Measurements from ENCODE around the gene CXCL11.
"Not testable (repeated sequence)": the region's sequence is repeated elsewhere in the genome, so short reads cannot be mapped to it uniquely, and the experiment has no call there.

The CXCL11 gene

GRCh38 chr4:75998525-75999147 lies 37.2 kb downstream of the CXCL11 start:
- DNase-seq = not testable (repeated sequence)

GRCh38 chr4:75997946-75998345 lies 37.9 kb downstream of the CXCL11 start:
- no peak for DNase-seq

GRCh38 chr4:75997081-75997480 lies 38.8 kb downstream of the CXCL11 start:
- DNase-seq = no peak

GRCh38 chr4:75995727-75996126 lies 40.1 kb downstream of the CXCL11 start:
- peak; percentile 39 for DNase-seq

- no peak for DNase-seq
Observed at GRCh38 chr4:75992462-75992861, 43.4 kb downstream of the CXCL11 start.

- no peak for DNase-seq
Observed at GRCh38 chr4:75989846-75990528, 45.9 kb downstream of the CXCL11 start.

GRCh38 chr4:75985116-75985515 lies 50.8 kb downstream of the CXCL11 start:
- no peak for DNase-seq

All from NCI-H1105 treated with DMSO at 0.1 percent for 48 hours (cell line).